PC-9 (cell line): ENCODE measurements around the gene IFNA8. TPM values are rescaled to one million over a fixed set of nuclear protein-coding genes. Genes with fewer than 3 reads are reported as not detected.
A peak's percentile ranks its signal among the peaks of the same experiment; 100 is the strongest.

Experiments
- BruUV-seq: library from RNA; stranded (reverse); fragments of 400-500 nt; replicated peaks from 2 replicates; lab custom pipeline; 2021; lab: Mats Ljungman, UMichigan
- CTCF ChIA-PET: fragments of 300-600 bp; sonication (Branson Sonifier 250); formaldehyde crosslinking; loops from one replicate; lab custom pipeline; 2022; ENCODE audit warnings: antibody characterized with exemption; lab: Charles Lee
- POLR2A ChIA-PET: fragments of 300-600 bp; sonication (Branson Sonifier 250); formaldehyde crosslinking; loops from one replicate; lab custom pipeline; 2022; ENCODE audit warnings: antibody characterized with exemption; ENCODE audit not compliant: unreplicated experiment; lab: Charles Lee
- DNase-seq, 2 experiments: peaks; one replicate each; pipeline versions ENCODE4 v3.0.0 to v3.0.0-alpha.2; 2015 to 2022; ENCODE audit warnings: mixed read lengths in 1 of 2
- H2AFZ ChIP-seq: fragments of 200-600 bp; sonication (generic); 2 replicates; pipeline ENCODE4 v1.8.1; 2017; ENCODE audit warnings: antibody characterized with exemption
- H3F3A ChIP-seq: fragments of 200-600 bp; sonication (generic); 2 replicates; pipeline ENCODE4 v1.8.1; 2017; ENCODE audit warnings: antibody characterized with exemption, mild to moderate bottlenecking, low read depth; ENCODE audit not compliant: insufficient read depth
- H3K27ac ChIP-seq: fragments of 200-600 bp; sonication (generic); 2 replicates; pipeline ENCODE4 v1.6.1; 2016; ENCODE audit warnings: mixed run types
- H3K27me3 ChIP-seq: fragments of 200-600 bp; sonication (generic); 2 replicates; pipeline ENCODE4 v1.6.1; 2016; ENCODE audit warnings: low read depth, mixed run types; ENCODE audit not compliant: insufficient read depth
- H3K36me3 ChIP-seq: fragments of 200-600 bp; sonication (generic); 2 replicates; pipeline ENCODE4 v1.6.1; 2016; ENCODE audit warnings: low read depth, mixed run types
- H3K4me1 ChIP-seq: fragments of 200-600 bp; sonication (generic); replicated peaks from 2 replicates; pipeline ENCODE4 v1.6.1; 2016; ENCODE audit warnings: mixed run types; ENCODE audit not compliant: insufficient read depth
- H3K4me2 ChIP-seq: fragments of 200-600 bp; sonication (generic); 2 replicates; pipeline ENCODE4 v1.6.1; 2017; ENCODE audit warnings: mixed run types
- H3K4me3 ChIP-seq: fragments of 200-600 bp; sonication (generic); 2 replicates; pipeline ENCODE4 v1.6.1; 2016; ENCODE audit warnings: mixed run types
- H3K79me2 ChIP-seq: fragments of 200-600 bp; sonication (generic); 2 replicates; pipeline ENCODE4 v1.6.1; 2017; ENCODE audit warnings: low read depth, mixed run types
- H3K9me2 ChIP-seq: fragments of 200-600 bp; sonication (generic); 2 replicates; pipeline ENCODE4 v1.8.1; 2017; ENCODE audit warnings: mild to moderate bottlenecking; ENCODE audit not compliant: insufficient read depth
- H3K9me3 ChIP-seq: fragments of 200-600 bp; sonication (generic); 2 replicates; pipeline ENCODE4 v1.8.1; 2016; ENCODE audit warnings: low read depth; ENCODE audit not compliant: insufficient read depth
- H4K20me1 ChIP-seq: fragments of 200-600 bp; sonication (generic); 2 replicates; pipeline ENCODE4 v1.8.1; 2017; ENCODE audit not compliant: insufficient read depth
- CTCF ChIP-seq: fragments of 200-600 bp; sonication (generic); conservative IDR thresholded peaks from 2 replicates; pipeline ENCODE4 v1.6.1; 2017; ENCODE audit warnings: mixed run types, antibody characterized with exemption, mild to moderate bottlenecking, moderate library complexity
- EZH2 ChIP-seq: fragments of 200-600 bp; sonication (generic); IDR thresholded peaks from 2 replicates; pipeline ENCODE4 v1.8.0; 2017; ENCODE audit warnings: antibody characterized with exemption, low read depth
- intact Hi-C: fragments of 100-400 bp; cut with micrococcal nuclease; formaldehyde crosslinking; loops from one replicate; pipeline ENCODE4 v1.10.0; 2022; ENCODE audit not compliant: unreplicated experiment
- total RNA-seq: library from RNA; stranded (reverse); gene quantifications from 2 replicates; pipeline ENCODE4 v1.2.3, GENCODE V29; 2021

IFNA8 gene
- total RNA-seq, 1 experiment from 2014 or later = not detected

GRCh38 chr9:21392270-21392669 lies 16.6 kb upstream of the IFNA8 start:
- H3K4me1 ChIP-seq = no peaks in the 10 kb centered on the region
- H3K9me2 ChIP-seq = no peaks in the 10 kb centered on the region
- no peaks in the 10 kb centered on the region for H4K20me1 ChIP-seq
- DNase-seq = no peak
- H3K79me2 ChIP-seq = no peaks in the 10 kb centered on the region
- TF ChIP-seq EZH2 (no peak), CTCF (peak; percentile 28; the same call in 1 of the 2 replicates)
- H3K9me3 ChIP-seq = no peaks in the 10 kb centered on the region
- H3K4me2 ChIP-seq = no peak overlapping the region
- ChIA-PET CTCF (no interaction called here), POLR2A (no interaction called here)
- no peak overlapping the region for H3K27ac ChIP-seq
- BruUV-seq = no TSS peak
- no peaks in the 10 kb centered on the region for H3K36me3 ChIP-seq
- H3K4me3 ChIP-seq = no peak overlapping the region
- no peak overlapping the region for H2AFZ ChIP-seq
- H3K27me3 ChIP-seq = no peaks in the 10 kb centered on the region
- intact Hi-C loops = no loop called here
- no peaks in the 10 kb centered on the region for H3F3A ChIP-seq

GRCh38 chr9:21395778-21396717 lies 12.9 kb upstream of the IFNA8 start:
- no peaks in the 10 kb centered on the region for H3F3A ChIP-seq
- peak overlapping the region; percentile 88 for H2AFZ ChIP-seq
- H4K20me1 ChIP-seq = no peaks in the 10 kb centered on the region
- CTCF ChIA-PET = interaction anchor here (0.5 to 1.3 kb wide), 7 partner anchors 10 to 1507 kb away, joined by 3 to 7 read pairs (median 4); no protein-coding TSS in a partner anchor
- H3K4me3 ChIP-seq = peak overlapping the region; percentile 71
- no TSS peak for BruUV-seq
- POLR2A ChIA-PET = no interaction called here
- no peaks in the 10 kb centered on the region for H3K79me2 ChIP-seq
- intact Hi-C loops = no loop called here
- DNase-seq = peak in 1 of 2 experiments; percentile 18
- TF ChIP-seq CTCF (peak; percentile 79), EZH2 (no peak)
- H3K36me3 ChIP-seq = no peaks in the 10 kb centered on the region
- peak overlapping the region; percentile 92 for H3K4me2 ChIP-seq
- no peaks in the 10 kb centered on the region for H3K27me3 ChIP-seq
- H3K4me1 ChIP-seq = no peaks in the 10 kb centered on the region
- no peaks in the 10 kb centered on the region for H3K9me3 ChIP-seq
- H3K9me2 ChIP-seq = no peaks in the 10 kb centered on the region
- H3K27ac ChIP-seq = no peak overlapping the region

- POLR2A ChIA-PET = no interaction called here
- Histone ChIP-seq H3K9me2 (no peaks in the 10 kb centered on the region), H3K79me2 (no peaks in the 10 kb centered on the region), H4K20me1 (no peaks in the 10 kb centered on the region), H3K9me3 (no peaks in the 10 kb centered on the region), H2AFZ (no peak overlapping the region), H3K36me3 (no peaks in the 10 kb centered on the region), H3K4me3 (no peak overlapping the region), H3K4me2 (no peak overlapping the region), H3K27ac (no peak overlapping the region), H3K27me3 (no peaks in the 10 kb centered on the region), H3K4me1 (no peaks in the 10 kb centered on the region), H3F3A (no peaks in the 10 kb centered on the region)
- TF ChIP-seq CTCF (no peak), EZH2 (no peak)
- DNase-seq = no peak
- intact Hi-C loops = no loop called here
- no TSS peak for BruUV-seq
- CTCF ChIA-PET = no interaction called here
Observed at GRCh38 chr9:21398955-21399489, 9.9 kb upstream of the IFNA8 start.
